GM19372 (cell line): ENCODE data around the gene DGUOK.
"Not testable (repeated sequence)": the region's sequence is repeated elsewhere in the genome, so short reads cannot be mapped to it uniquely, and the experiment has no call there.

ENCODE experiments used
- ATAC-seq: cut with Tn5 transposase; IDR thresholded peaks from one replicate; pipeline ENCODE4 v1.9.1; 2021; ENCODE audit warnings: mild to moderate bottlenecking, low read depth, moderate library complexity; ENCODE audit not compliant: unreplicated experiment

DGUOK gene

DNA sequence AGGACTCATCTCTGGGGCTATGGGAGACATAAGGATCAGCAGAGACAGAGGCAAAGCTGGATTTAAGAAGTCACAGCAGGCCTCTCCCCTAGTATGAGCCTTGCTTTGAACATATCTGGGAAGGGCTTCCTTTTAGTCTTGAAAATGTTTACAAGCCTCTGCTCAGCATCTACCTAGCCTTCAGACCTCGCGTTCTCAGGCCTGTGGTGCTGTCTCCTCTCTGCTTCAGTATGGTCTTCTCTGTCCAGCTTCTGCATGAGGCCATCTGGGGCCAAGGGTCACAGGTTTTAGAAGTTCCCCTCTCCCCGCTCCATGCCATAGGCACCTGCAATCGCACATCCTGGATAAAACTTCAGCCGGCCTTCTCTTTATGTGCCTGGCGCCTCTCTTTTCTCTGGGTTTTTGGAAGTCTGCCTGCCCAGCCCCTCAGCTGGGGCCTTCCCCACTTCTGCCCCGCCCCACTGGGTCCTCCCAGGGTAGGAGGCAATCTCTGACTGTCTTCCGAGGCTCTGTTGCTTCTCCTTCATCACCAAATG lies 26.8 kb upstream of the DGUOK start:
- no peak for ATAC-seq

DNA sequence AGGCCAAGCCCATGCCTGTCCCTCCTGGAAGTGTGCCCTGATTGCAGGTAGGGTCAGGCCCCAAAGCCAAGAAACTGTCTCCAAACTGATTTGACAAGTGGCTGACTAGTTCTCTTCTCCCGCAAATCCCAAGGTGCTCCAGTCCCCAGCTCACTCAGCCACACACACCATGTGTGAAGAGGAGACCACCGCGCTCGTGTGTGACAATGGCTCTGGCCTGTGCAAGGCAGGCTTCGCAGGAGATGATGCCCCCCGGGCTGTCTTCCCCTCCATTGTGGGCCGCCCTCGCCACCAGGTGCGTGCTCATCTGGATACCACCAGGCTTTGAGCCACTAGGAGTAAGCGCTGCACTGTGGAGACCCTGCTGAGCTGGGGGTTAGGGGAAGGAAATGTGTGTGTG lies 25.5 kb upstream of the DGUOK start:
- no peak for ATAC-seq

DNA sequence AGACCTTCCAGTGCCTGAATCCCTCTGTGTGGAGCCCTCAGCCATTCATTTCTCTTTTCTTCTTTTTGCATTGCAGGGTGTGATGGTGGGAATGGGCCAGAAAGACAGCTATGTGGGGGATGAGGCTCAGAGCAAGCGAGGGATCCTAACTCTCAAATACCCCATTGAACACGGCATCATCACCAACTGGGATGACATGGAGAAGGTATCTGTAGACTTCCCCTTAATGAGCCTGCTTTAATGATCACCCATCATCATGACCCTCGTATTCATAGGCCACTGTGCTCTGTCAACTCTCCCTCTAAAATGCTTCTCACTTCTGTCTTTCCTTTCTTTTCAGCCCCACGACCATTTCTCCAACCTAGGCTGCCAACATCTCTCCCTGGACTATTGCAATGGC lies 24.4 kb upstream of the DGUOK start:
- ATAC-seq = no peak

- no peak for ATAC-seq
These were observed 23.4 kb upstream of the DGUOK start for GRCh38 chr2:73903313-73903712.

GRCh38 chr2:73903949-73904613 lies 22.6 kb upstream of the DGUOK start:
- not testable (repeated sequence) for ATAC-seq

- no peak for ATAC-seq
These were observed 21.7 kb upstream of the DGUOK start for GRCh38 chr2:73904952-73905351.

DNA sequence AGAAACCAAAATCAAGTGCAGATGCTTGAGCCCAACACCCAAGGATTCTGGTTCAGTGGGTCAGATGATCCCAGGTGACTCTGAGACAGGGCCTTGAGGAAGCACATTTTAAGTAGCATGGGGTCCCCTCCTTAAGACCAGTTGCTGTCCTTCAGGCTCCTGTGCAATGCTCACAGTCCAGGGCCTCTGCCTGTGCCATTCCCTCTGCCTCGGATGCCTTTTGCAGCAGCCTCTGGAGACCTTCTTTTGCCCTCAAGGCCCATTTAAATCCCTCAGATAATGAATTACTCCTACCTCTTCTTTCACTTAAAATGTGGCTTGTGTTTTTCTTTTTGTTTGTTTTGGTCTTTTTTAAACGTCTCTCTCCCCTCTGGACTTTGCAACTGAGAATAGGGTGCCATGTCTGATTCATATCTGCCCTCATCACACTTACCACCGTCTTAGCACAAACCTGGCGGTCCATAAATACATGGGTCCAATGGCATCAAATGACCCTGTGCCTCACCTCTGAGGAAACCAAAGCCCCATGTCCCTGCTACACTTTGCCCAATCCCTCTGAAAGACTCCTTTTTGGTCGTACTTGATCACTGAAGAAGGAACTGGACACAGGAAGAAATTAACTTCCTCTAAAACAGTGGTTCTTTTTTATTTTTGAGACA lies 19.7 kb upstream of the DGUOK start:
- ATAC-seq = no peak

DNA sequence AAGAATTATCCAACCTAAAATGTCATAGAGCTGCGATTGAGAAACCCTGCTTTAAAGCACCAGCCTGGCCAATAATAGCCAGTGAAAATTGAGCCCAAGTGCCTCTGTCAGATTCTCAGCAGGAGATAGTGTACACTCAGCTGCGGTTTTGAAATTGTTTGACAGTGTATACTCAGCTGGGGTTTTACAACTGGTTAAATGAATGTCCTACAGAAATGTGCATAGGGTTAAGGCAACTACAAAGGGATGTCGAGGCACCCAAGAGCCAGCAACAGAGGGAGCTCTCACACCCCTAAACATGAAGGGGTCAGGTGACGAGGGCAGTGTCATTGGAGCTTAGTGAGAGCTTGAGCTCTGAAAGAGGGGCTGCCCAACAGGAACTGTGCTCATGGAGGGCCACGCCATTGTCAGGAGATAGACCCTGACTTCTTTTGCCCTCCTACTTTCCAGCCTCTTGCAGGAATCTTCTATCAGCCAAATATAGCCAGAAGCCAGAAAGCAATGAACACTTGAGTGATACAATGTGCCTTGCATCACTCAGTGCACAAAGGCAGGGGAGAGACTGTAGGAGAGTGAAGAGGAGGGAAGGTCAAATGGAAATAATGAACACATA lies 18.7 kb upstream of the DGUOK start:
- ATAC-seq = no peak

DNA sequence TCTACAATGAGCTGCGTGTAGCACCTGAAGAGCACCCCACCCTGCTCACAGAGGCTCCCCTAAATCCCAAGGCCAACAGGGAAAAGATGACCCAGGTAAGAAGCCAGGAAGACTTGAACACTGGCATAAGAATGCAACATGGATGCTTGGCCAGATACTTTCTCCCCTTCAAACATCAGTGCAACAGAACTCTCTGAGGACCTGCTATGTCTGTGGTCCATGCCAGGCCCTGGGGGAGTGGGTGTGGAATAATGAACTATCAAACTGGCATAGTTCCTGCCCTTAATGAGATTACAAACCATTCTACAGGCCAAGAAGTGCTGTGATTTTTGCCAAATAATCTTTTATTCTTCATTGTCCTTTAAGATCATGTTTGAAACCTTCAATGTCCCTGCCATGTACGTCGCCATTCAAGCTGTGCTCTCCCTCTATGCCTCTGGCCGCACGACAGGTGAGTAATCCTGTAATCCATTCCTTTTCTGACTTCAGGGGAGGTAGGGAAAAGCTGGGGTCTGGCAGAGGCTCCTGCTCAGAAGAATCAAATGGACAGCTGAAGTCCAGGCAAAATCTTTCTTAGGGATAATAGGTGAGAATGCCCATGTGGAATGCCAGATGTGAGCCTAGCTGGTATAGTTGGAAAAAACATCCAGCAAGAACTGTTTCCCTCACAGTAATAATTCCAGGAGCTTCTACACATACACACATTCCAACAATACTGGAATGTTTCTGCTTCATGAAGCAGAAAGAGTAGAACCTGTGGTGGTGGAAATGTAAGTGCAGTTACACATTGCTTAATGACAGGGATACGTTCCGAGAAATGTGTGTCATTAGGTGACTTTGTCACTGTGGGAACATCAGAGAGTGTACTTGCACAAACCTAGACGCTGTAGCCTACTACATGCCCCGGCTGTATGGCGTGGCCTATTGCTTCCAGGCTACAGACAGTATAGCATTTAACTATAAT lies 17.7 kb upstream of the DGUOK start:
- ATAC-seq = no peak

GRCh38 chr2:73910873-73911547 lies 15.7 kb upstream of the DGUOK start:
- no peak for ATAC-seq

DNA sequence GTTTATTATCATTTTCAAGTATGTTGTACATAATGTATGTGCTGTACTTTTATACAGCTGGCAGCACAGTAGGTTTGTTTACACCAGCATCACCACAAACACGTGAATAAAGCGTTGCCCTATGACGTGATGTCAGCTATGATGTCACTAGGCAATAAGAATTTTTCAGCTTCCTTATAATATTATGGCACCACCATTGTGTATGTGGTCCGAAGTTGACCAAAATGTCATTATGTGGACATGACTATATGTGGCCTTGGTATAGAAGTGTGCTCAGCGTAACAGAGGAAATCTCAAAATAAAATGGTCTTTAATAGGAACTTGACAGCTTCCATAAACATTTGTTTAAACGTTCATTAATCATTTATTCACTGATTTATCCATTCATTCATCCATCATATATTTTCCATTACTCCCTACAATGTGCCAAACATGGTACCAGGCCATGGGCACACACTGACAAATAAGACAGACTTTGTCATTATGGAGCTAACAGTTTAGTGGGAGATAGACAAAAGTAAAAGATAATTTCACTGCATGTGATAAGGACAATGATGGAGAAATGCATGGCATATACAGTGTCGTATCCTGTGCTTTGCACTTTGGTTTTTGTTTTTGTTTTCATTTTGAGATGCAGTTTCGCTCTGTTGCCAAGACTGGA lies 15.0 kb upstream of the DGUOK start:
- ATAC-seq = no peak

- ATAC-seq = no peak
These were observed 13.1 kb upstream of the DGUOK start for GRCh38 chr2:73913414-73914054.

DNA sequence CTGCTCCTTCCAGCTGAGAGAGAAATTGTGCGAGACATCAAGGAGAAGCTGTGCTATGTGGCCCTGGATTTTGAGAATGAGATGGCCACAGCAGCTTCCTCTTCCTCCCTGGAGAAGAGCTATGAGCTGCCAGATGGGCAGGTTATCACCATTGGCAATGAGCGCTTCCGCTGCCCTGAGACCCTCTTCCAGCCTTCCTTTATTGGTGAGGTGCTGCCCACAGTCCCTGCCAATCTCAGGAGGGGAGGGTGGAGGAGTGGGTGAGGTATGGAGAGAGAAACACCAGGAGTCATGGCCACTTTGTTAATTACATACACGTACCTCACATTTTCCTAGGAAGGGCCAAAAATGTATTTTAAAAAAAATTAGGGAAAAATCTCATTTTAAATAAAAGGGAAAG lies 12.0 kb upstream of the DGUOK start:
- ATAC-seq = no peak

- no peak for ATAC-seq
These were observed 11.2 kb upstream of the DGUOK start for GRCh38 chr2:73915437-73915993.

DNA sequence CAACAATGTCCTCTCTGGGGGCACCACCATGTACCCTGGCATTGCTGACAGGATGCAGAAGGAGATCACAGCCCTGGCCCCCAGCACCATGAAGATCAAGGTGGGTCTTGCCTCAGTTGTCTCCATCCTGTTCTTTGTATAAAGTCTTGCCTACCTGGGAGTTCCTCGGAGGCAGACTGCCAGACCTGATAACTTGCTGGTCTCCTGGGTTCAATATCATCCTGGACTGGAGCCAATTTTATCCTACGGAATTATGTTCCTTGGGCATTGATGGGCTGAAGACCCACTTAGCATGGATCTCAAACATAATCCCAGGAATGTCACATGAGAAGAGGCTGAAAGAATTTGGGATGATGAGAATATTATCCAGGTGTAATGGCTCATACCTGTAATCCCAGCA lies 10.0 kb upstream of the DGUOK start:
- no peak for ATAC-seq

- ATAC-seq = no peak
These were observed 9.4 kb upstream of the DGUOK start for GRCh38 chr2:73917296-73917695.

DNA sequence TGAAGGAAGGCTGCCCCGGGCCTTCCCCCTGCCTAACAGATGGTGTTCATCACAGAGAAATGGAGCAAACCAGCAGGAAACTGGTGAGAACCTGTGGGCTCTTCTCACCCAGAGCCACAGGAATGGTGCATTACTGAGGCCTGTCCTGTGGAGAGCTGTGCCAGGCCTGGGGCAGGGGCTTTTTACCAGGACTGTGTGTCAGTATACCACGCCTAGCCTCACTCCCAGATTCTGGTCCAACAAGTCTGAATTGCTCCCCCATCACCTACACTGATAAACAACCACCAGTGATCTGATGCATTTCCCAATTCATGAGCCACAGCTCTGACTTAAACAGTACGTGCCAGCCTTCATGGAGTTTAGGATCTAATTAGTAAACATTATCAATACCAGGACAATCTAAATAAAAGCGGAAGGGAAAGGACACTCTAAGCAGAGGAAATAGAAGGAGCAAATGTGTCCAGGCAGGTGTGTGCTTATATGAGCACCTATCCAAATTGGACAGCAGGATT lies 8.9 kb upstream of the DGUOK start:
- ATAC-seq = no peak

DNA sequence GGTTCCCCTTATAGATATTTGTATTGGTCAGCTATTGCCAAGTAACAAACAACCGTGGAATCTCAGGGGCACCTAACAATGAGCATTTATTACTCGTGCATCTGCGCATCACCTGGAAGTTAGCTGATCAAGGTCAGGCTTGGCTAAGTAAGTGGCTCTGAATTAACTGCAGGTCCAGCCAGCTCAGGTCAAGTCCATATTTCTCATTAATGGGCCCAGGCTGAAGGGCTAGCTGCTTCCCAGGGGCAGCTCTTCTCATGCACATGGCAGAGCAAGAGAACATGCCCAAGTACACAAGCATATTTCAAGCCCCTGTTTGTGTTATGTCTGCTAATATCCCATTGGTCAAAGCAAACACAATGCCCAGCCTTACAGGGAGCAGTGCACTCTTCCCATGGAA lies 7.8 kb upstream of the DGUOK start:
- no peak for ATAC-seq
